ENCODE measurements around the gene ZBTB20.

DNA sequence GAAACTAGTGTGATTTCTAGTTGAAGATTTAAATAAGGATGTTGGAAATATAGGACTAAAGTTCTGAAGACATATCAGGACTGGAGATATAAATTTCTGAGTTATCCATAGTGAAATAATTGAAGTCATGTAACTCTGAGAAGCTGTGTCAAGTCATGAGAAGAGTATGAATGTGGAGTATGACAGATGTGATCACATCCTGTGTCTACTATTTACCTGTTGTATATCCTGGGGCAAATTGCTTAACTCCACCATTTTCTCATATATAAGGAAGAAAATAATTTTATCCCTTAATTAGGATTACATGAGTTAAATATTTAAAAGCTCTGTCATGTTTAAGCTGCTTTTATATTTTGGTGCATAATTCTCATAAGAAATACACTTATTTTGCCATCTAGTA lies 350.3 kb downstream of the ZBTB20 start:
- TF ChIP-seq, protein P1, sequence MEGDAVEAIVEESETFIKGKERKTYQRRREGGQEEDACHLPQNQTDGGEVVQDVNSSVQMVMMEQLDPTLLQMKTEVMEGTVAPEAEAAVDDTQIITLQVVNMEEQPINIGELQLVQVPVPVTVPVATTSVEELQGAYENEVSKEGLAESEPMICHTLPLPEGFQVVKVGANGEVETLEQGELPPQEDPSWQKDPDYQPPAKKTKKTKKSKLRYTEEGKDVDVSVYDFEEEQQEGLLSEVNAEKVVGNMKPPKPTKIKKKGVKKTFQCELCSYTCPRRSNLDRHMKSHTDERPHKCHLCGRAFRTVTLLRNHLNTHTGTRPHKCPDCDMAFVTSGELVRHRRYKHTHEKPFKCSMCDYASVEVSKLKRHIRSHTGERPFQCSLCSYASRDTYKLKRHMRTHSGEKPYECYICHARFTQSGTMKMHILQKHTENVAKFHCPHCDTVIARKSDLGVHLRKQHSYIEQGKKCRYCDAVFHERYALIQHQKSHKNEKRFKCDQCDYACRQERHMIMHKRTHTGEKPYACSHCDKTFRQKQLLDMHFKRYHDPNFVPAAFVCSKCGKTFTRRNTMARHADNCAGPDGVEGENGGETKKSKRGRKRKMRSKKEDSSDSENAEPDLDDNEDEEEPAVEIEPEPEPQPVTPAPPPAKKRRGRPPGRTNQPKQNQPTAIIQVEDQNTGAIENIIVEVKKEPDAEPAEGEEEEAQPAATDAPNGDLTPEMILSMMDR (IDR thresholded peaks at IDR 0.05; ENCODE audit: borderline replicate concordance, extremely low read depth, low read length, poor library complexity, severe bottlenecking): no peak
- no peak for TF ChIP-seq EZH2 (IDR thresholded peaks at IDR 0.05; ENCODE audit: borderline replicate concordance, low read depth, low read length, severe bottlenecking)

Measured in DND-41 (cell line).